ENCODE measurements around the gene OR6P1.

The OR6P1 gene

DNA sequence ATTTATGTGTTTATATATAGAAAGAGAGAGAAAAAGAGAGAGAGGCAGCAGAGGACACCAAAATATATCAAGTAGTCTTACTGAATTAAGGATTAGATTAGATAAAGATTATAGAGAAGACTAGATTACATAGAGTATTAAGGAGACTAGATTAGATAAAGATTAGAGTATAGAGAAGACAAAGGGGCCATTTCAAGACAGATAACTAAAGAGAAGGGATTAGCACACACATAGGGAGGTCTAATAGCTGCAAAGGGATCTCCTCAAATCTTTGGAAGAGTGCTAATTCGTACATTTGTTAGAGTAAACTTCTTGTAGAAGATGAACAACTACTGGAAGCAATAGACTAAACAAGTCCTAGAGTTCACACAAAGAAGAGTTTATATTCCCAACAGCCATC is 50.4 kb downstream of the OR6P1 start:
- no peaks in the 10 kb centered on the region for H3K36me3 ChIP-seq (ENCODE audit: insufficient read depth, low read length)

DNA sequence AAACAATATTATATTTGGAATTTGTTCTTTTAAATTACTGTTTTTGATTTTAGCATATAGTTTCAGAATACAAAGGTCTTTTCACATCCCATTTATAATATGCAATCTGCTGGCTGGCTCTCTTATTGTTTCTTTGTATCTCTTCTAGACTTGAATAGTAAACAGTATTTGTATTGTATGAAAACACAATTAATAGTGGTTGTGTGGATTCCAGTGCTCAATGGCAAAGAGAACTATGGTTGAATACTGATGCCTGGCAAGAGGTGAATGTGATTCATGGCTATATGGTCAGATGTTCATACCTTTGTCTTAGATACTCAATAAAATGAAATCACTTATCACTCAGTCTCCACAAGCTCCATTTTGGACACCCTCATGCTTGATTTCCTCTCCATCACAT is 53.4 kb downstream of the OR6P1 start:
- DNase-seq (no peak), ATAC-seq (ENCODE audit: insufficient read depth, low read depth) (no peak)
- no peak overlapping the region for H3K4me2 ChIP-seq (ENCODE audit: insufficient read depth, low read length)
- no peak overlapping the region for H3K4me3 ChIP-seq (ENCODE audit: low read depth in 1 of 2, low read length in 2 of 2)
- no peak overlapping the region for H3K9ac ChIP-seq (ENCODE audit: low read depth, low read length)
- H3K27ac ChIP-seq (ENCODE audit: low read length), result no peak overlapping the region
- H3K36me3 ChIP-seq (ENCODE audit: insufficient read depth, low read length), result no peaks in the 10 kb centered on the region
- H3K79me2 ChIP-seq (ENCODE audit: insufficient read depth, low read length), result no peaks in the 10 kb centered on the region
- TF ChIP-seq, protein P1, sequence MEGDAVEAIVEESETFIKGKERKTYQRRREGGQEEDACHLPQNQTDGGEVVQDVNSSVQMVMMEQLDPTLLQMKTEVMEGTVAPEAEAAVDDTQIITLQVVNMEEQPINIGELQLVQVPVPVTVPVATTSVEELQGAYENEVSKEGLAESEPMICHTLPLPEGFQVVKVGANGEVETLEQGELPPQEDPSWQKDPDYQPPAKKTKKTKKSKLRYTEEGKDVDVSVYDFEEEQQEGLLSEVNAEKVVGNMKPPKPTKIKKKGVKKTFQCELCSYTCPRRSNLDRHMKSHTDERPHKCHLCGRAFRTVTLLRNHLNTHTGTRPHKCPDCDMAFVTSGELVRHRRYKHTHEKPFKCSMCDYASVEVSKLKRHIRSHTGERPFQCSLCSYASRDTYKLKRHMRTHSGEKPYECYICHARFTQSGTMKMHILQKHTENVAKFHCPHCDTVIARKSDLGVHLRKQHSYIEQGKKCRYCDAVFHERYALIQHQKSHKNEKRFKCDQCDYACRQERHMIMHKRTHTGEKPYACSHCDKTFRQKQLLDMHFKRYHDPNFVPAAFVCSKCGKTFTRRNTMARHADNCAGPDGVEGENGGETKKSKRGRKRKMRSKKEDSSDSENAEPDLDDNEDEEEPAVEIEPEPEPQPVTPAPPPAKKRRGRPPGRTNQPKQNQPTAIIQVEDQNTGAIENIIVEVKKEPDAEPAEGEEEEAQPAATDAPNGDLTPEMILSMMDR (IDR thresholded peaks at IDR 0.05; ENCODE audit: borderline replicate concordance, extremely low read depth, low read length, poor library complexity, severe bottlenecking), result no peak
- TF ChIP-seq EZH2 (IDR thresholded peaks at IDR 0.05; ENCODE audit: borderline replicate concordance, low read depth, low read length, severe bottlenecking), result no peak
- H3K27me3 ChIP-seq (ENCODE audit: insufficient read depth, low read length, poor library complexity), result no peaks in the 10 kb centered on the region
- no peaks in the 10 kb centered on the region for H3K4me1 ChIP-seq (ENCODE audit: insufficient read depth, low read length)
- no peaks in the 10 kb centered on the region for H3K9me3 ChIP-seq (ENCODE audit: insufficient read depth, low read length, severe bottlenecking)
- no peaks in the 10 kb centered on the region for H4K20me1 ChIP-seq (ENCODE audit: insufficient read depth, low read length)
- H2AFZ ChIP-seq (ENCODE audit: low read depth, low read length), result no peak overlapping the region

More for the DNA sequence above, 50.4 kb downstream of the OR6P1 start:
- H3K79me2 ChIP-seq (ENCODE audit: insufficient read depth, low read length), result no peaks in the 10 kb centered on the region
- no peaks in the 10 kb centered on the region for H3K9me3 ChIP-seq (ENCODE audit: insufficient read depth, low read length, severe bottlenecking)
- DNase-seq (no peak), ATAC-seq (ENCODE audit: insufficient read depth, low read depth) (no peak)
- no peak overlapping the region for H2AFZ ChIP-seq (ENCODE audit: low read depth, low read length)
- no peak overlapping the region for H3K4me3 ChIP-seq (ENCODE audit: low read depth in 1 of 2, low read length in 2 of 2)
- H3K27me3 ChIP-seq (ENCODE audit: insufficient read depth, low read length, poor library complexity), result no peaks in the 10 kb centered on the region
- H3K4me2 ChIP-seq (ENCODE audit: insufficient read depth, low read length), result no peak overlapping the region
- no peak overlapping the region for H3K27ac ChIP-seq (ENCODE audit: low read length)
- no peak overlapping the region for H3K9ac ChIP-seq (ENCODE audit: low read depth, low read length)
- H4K20me1 ChIP-seq (ENCODE audit: insufficient read depth, low read length), result no peaks in the 10 kb centered on the region
- TF ChIP-seq, protein P1 (IDR thresholded peaks at IDR 0.05; ENCODE audit: borderline replicate concordance, extremely low read depth, low read length, poor library complexity, severe bottlenecking), result no peak
- TF ChIP-seq EZH2 (IDR thresholded peaks at IDR 0.05; ENCODE audit: borderline replicate concordance, low read depth, low read length, severe bottlenecking), result no peak
- no peaks in the 10 kb centered on the region for H3K4me1 ChIP-seq (ENCODE audit: insufficient read depth, low read length)
